ENCODE measurements around the gene ATAT1. TPM values are rescaled to one million over a fixed set of nuclear protein-coding genes. Genes with fewer than 3 reads are reported as not detected.

Gene ATAT1
- total and polyA plus RNA-seq, 10 of the 15 experiments (the other 5 are each of a cell fraction or from before 2014, with no cell fraction given): 1.1 to 14.2 (median 6.9) TPM

DNA sequence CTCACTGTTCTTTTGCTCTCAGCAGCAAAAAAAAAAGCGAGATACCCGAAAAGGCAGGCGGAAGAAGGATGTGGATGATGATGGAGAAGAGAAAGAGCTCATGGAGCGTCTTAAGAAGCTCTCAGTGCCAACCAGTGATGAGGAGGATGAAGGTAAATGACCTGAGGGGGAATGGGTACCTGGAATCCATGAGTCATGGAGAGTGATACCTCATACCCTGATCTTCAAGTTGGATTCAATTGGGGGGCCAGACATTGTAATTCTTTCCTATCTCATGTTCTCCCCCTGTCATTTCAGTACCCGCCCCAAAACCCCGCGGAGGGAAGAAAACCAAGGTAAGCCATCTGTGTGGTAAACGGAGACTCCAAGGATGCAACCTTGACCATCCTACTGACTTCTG, 48.6 kb upstream of the ATAT1 start:
- intact Hi-C loops (cut with micrococcal nuclease; ENCODE audit: unreplicated experiment): no loop called here
- H3K4me3 ChIP-seq: no peak overlapping the region
- no peak overlapping the region for H3K4me2 ChIP-seq (ENCODE audit: control insufficient read depth, insufficient read depth)
- TF ChIP-seq CHD1 (IDR thresholded peaks at IDR 0.05; ENCODE audit: low read depth, low read length) (no peak), MXI1 (IDR thresholded peaks at IDR 0.05; ENCODE audit: low read depth, low read length) (no peak), GABPA (IDR thresholded peaks at IDR 0.05; ENCODE audit: low read depth) (no peak), POLR2AphosphoS2 (IDR thresholded peaks at IDR 0.05; ENCODE audit: low read depth, low read length) (no peak), IRF4 (IDR thresholded peaks at IDR 0.05; ENCODE audit: low read depth, low read length) (no peak), SMARCA5 (IDR thresholded peaks at IDR 0.05) (no peak), ATF7 (IDR thresholded peaks at IDR 0.05; ENCODE audit: low read depth) (no peak), CBX3 (IDR thresholded peaks at IDR 0.05; ENCODE audit: borderline replicate concordance, low read depth) (no peak), PAX8 (IDR thresholded peaks at IDR 0.05) (no peak), MTA2 (IDR thresholded peaks at IDR 0.05; ENCODE audit: low read depth) (no peak), ZNF622 (IDR thresholded peaks at IDR 0.05) (no peak), SP1 (IDR thresholded peaks at IDR 0.05; ENCODE audit: low read depth, low read length) (no peak), MEF2A (IDR thresholded peaks at IDR 0.05; ENCODE audit: insufficient read depth, low read depth, low read length) (no peak), FOXK2 (IDR thresholded peaks at IDR 0.05) (no peak), POU2F2 (IDR thresholded peaks at IDR 0.05; ENCODE audit: borderline replicate concordance, low read depth, low read length) (no peak), FOXM1 (IDR thresholded peaks at IDR 0.05; ENCODE audit: low read depth, low read length) (no peak)
- TF ChIP-seq, protein P1, sequence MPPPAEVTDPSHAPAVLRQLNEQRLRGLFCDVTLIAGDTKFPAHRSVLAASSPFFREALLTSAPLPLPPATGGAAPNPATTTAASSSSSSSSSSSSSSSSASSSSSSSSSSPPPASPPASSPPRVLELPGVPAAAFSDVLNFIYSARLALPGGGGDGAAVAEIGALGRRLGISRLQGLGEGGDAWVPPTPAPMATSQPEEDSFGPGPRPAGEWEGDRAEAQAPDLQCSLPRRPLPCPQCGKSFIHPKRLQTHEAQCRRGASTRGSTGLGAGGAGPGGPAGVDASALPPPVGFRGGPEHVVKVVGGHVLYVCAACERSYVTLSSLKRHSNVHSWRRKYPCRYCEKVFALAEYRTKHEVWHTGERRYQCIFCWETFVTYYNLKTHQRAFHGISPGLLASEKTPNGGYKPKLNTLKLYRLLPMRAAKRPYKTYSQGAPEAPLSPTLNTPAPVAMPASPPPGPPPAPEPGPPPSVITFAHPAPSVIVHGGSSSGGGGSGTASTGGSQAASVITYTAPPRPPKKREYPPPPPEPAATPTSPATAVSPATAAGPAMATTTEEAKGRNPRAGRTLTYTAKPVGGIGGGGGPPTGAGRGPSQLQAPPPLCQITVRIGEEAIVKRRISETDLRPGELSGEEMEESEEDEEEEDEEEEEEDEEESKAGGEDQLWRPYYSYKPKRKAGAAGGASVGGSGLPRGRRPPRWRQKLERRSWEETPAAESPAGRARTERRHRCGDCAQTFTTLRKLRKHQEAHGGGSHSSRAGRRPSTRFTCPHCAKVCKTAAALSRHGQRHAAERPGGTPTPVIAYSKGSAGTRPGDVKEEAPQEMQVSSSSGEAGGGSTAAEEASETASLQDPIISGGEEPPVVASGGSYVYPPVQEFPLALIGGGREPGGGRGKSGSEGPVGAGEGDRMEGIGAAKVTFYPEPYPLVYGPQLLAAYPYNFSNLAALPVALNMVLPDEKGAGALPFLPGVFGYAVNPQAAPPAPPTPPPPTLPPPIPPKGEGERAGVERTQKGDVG (CRISPR knock-in tag; IDR thresholded peaks at IDR 0.05): no peak
- TF ChIP-seq, protein P2, sequence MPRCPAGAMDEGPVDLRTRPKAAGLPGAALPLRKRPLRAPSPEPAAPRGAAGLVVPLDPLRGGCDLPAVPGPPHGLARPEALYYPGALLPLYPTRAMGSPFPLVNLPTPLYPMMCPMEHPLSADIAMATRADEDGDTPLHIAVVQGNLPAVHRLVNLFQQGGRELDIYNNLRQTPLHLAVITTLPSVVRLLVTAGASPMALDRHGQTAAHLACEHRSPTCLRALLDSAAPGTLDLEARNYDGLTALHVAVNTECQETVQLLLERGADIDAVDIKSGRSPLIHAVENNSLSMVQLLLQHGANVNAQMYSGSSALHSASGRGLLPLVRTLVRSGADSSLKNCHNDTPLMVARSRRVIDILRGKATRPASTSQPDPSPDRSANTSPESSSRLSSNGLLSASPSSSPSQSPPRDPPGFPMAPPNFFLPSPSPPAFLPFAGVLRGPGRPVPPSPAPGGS (IDR thresholded peaks at IDR 0.05; ENCODE audit: borderline replicate concordance, insufficient read depth, low read depth, low read length, poor library complexity, severe bottlenecking): no peak
- in situ Hi-C loops (cut with MboI): no loop called here
- CTCF ChIA-PET: interaction anchor here (1.0 to 2.0 kb wide), 2 partner anchors 12 to 19 kb away, joined by 4 to 6 read pairs; no protein-coding TSS in a partner anchor
- POLR2A ChIA-PET: interaction anchor here (0.6 to 1.2 kb wide), 4 partner anchors 9 to 222 kb away, joined by 3 to 4 read pairs (median 3); no protein-coding TSS in a partner anchor
- no peak overlapping the region for H3K27ac ChIP-seq (ENCODE audit: control insufficient read depth, insufficient read depth)
- no peak overlapping the region for H3K9ac ChIP-seq (ENCODE audit: control insufficient read depth, insufficient read depth, low read length)
- peaks cover 28% of the 10 kb centered on the region for H3K79me2 ChIP-seq (ENCODE audit: control insufficient read depth, insufficient read depth, low read length)
- no peak for FAIRE-seq
- no peaks in the 10 kb centered on the region for H3K27me3 ChIP-seq (replicated peaks in 1 of 2; ENCODE audit: control insufficient read depth in 2 of 2, insufficient read depth in 2 of 2, low read length in 1 of 2)
- H3K4me1 ChIP-seq (ENCODE audit: control insufficient read depth, insufficient read depth, low read length): no peaks in the 10 kb centered on the region
- no peak for DNase-seq (ENCODE audit: low read depth, low spot score)
- no peak for ATAC-seq
- peaks cover 16 to 32% of the 10 kb centered on the region in 2 experiments for H3K36me3 ChIP-seq (ENCODE audit: control insufficient read depth in 2 of 2, insufficient read depth in 2 of 2, low read length in 1 of 2)
- peaks cover 6% of the 10 kb centered on the region; the same call in 1 of the 2 replicates for H4K20me1 ChIP-seq (ENCODE audit: control insufficient read depth, insufficient read depth)
- SMC1A ChIA-PET (ENCODE audit: uncharacterized antibody, unreplicated experiment): interaction anchor here (0.9 to 1.2 kb wide), 2 partner anchors 29 to 40 kb away, joined by 3 to 6 read pairs; partner anchors contain the start of genes MRPS18B and PPP1R10
- no peaks in the 10 kb centered on the region for H3K9me3 ChIP-seq (replicated peaks; ENCODE audit: control insufficient read depth, insufficient read depth, low read length)
- RAD21 ChIA-PET (ENCODE audit: unreplicated experiment): interaction anchor here (1.4 kb wide), 1 partner anchor 19 kb away, joined by 4 read pairs; no protein-coding TSS in a partner anchor
- WGBS (ENCODE audit: insufficient coverage, insufficient replicate concordance, low lambda C conversion rate, missing lambda C conversion rate): 97% methylated on average over 8 of the region's 8 CpGs
- no TSS peak for BruUV-seq (replicated peaks)
- H2AFZ ChIP-seq (ENCODE audit: control insufficient read depth, low read depth, low read length): no peak overlapping the region

Measured in GM12878 (cell line).